HFFc6 (cell line): ENCODE measurements around the gene EEFSEC. TPM values are rescaled to one million over a fixed set of nuclear protein-coding genes. Genes with fewer than 3 reads are reported as not detected.

Source experiments
- DNase-seq: peaks from one replicate; pipeline ENCODE4 v3.0.0-alpha.2; 2018
- H3K27ac Mint-ChIP-seq: 2 replicates; pipeline ENCODE4 v1.8.0; 2020; ENCODE audit warnings: mild to moderate bottlenecking, mixed read lengths
- H3K27me3 Mint-ChIP-seq: 2 replicates; pipeline ENCODE4 v1.8.0; 2021; ENCODE audit warnings: mild to moderate bottlenecking, moderate library complexity, mixed read lengths; ENCODE audit not compliant: insufficient read depth
- H3K36me3 Mint-ChIP-seq: 2 replicates; pipeline ENCODE4 v1.8.0; 2021; ENCODE audit warnings: low read depth, mixed read lengths
- H3K4me1 Mint-ChIP-seq: 2 replicates; pipeline ENCODE4 v1.8.0; 2020; ENCODE audit warnings: low read depth, mixed read lengths
- H3K4me3 Mint-ChIP-seq: 2 replicates; pipeline ENCODE4 v1.8.0; 2020; ENCODE audit warnings: mild to moderate bottlenecking, moderate library complexity, mixed read lengths
- H3K9me3 Mint-ChIP-seq: 2 replicates; pipeline ENCODE4 v1.8.0; 2020; ENCODE audit warnings: mild to moderate bottlenecking, mixed read lengths
- total RNA-seq, 6 experiments: library from RNA; stranded (reverse); fragmentation: NEBNext Ultra II Directional; extraction: Animal tissue kit (Norgen Biotek cat#: 25700); gene quantifications; 2 replicates in 1 of 6; 3 replicates in 5 of 6; pipeline ENCODE4 v1.2.3, GENCODE V29; 2021
- TF ChIP-seq, protein P1 (sequence below): fragments of 200-600 bp; sonication (generic); IDR thresholded peaks from 2 replicates; pipeline ENCODE4 v1.5.0; 2021; ENCODE audit warnings: antibody characterized with exemption, mild to moderate bottlenecking

The EEFSEC gene
- total RNA-seq, 6 experiments from 2014 or later, result 8.2 to 11.6 (median 11.0) TPM

DNA sequence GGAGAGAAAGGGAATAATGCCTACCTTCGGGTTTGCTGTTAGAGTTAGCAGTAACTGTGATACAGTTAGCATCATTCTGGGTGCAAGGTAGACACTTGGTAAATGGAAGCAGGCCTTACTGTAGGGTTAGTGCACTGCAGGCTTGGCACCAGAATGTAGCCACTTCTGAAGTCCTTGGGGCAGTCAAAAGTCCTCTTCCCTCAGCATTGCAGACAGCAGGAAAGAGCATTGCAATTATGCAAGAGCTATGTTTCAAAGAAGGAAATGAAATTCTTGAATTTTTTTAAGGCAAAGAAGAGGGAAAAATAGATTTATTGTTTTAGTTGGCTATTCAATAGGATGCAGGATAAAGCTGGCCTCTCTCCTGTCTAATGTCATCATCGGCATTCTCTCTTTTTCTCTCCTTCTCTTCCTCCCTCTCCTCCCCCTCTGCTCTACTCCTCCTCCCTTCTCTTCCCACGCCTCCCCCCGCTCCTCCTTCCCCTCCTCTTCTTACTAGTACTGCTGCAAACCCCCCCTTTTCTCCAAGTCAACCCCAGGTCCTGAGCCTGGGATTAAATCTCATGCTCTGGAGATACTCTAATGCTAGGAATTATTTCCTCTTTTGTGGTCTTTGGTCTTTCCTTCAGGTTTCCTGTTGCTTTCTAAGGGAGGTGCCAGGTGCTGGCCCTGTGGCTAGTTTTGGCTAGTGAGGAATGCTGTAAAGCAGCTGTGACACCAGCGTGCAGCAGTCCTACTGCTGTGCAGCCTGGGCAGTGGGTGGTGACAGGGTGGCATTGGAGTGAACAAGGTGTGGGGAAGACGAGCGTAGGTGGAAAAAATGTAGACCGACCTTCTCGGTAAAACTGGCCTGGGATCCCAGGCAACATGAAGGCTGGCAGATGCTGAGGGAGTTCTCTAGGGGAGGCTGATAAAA, 21.7 kb downstream of the EEFSEC start:
- Mint-ChIP-seq H3K36me3 (no peaks in the 10 kb centered on the region), H3K4me3 (no peak overlapping the region), H3K9me3 (no peaks in the 10 kb centered on the region), H3K27me3 (no peaks in the 10 kb centered on the region), H3K27ac (no peak overlapping the region), H3K4me1 (peaks cover 21% of the 10 kb centered on the region)
- TF ChIP-seq, protein P1, sequence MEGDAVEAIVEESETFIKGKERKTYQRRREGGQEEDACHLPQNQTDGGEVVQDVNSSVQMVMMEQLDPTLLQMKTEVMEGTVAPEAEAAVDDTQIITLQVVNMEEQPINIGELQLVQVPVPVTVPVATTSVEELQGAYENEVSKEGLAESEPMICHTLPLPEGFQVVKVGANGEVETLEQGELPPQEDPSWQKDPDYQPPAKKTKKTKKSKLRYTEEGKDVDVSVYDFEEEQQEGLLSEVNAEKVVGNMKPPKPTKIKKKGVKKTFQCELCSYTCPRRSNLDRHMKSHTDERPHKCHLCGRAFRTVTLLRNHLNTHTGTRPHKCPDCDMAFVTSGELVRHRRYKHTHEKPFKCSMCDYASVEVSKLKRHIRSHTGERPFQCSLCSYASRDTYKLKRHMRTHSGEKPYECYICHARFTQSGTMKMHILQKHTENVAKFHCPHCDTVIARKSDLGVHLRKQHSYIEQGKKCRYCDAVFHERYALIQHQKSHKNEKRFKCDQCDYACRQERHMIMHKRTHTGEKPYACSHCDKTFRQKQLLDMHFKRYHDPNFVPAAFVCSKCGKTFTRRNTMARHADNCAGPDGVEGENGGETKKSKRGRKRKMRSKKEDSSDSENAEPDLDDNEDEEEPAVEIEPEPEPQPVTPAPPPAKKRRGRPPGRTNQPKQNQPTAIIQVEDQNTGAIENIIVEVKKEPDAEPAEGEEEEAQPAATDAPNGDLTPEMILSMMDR, result no peak
- DNase-seq, result no peak

DNA sequence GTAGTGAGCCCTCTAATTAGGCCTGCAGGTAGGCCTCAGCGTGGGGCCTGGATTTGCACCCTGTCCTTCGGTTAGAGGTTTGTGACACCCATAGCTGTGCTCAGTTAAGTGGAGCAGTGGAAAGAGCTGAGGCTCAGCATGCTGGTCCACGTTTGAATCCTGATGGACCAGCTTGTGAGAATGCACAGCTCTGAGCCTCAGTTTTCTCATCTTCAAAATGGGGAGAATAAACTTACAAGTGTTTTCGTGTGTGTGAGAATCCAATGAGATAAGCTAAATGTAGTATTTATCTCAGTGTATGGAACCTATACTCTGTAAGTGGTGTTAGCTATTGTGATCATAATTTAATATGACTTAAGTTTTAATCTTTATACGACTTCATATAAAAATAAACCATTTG, 22.5 kb downstream of the EEFSEC start:
- no peak overlapping the region for H3K27ac Mint-ChIP-seq
- no peak overlapping the region for H3K4me3 Mint-ChIP-seq
- TF ChIP-seq, protein P1, result no peak
- H3K27me3 Mint-ChIP-seq, result no peaks in the 10 kb centered on the region
- peaks cover 18% of the 10 kb centered on the region for H3K4me1 Mint-ChIP-seq
- H3K9me3 Mint-ChIP-seq, result no peaks in the 10 kb centered on the region
- DNase-seq, result no peak
- H3K36me3 Mint-ChIP-seq, result no peaks in the 10 kb centered on the region

DNA sequence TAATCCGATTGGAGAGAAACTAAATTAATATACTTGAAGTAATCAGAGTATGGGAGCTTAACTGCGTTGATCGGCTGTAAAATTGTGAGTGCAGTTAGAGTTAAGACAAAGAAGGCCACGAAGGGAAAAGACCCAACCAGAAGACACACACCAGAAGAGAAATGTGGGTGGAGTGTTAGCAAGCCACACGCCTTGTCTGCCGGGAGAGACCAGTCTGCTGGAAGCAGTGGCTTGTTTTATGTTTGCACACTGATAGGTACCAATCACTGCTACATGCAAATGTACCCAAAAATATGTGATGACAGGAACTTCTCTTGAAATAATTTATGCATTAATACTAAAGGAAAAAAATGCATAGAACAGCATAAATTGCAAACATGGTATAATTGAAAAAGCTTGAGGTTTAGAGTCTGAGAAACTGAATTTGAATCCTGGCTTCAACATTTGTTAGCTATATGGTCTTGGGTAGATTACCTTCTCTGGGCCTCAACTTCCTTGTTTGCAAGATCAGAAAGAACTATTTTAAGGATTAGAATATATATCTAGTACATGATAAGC, 23.1 kb downstream of the EEFSEC start:
- Mint-ChIP-seq H3K36me3 (no peaks in the 10 kb centered on the region), H3K27me3 (no peaks in the 10 kb centered on the region), H3K4me1 (peaks cover 12% of the 10 kb centered on the region; the same call in 1 of the 2 replicates), H3K9me3 (no peaks in the 10 kb centered on the region), H3K4me3 (no peak overlapping the region), H3K27ac (no peak overlapping the region)
- no peak for DNase-seq
- TF ChIP-seq, protein P1, result no peak

DNA sequence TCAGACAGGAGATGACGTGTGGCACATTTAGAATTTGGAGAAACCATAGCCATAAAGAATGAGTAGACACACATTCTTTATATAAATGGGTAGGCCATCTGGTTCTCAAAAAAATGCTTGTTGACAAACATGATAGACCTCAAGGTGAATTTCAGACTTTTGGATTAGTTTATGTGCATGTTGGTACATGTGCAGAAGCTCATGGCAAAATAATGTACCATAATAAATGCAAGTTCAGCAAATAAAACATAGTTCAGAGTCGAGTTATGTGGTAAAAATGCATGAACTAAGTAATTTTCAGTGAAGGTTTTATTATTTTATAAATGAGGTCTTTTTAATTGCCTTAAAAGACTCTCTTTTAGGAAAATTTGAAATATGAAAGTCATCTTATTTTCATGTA, 24.6 kb downstream of the EEFSEC start:
- no peak for DNase-seq
- no peaks in the 10 kb centered on the region for H3K9me3 Mint-ChIP-seq
- TF ChIP-seq, protein P1, result no peak

DNA sequence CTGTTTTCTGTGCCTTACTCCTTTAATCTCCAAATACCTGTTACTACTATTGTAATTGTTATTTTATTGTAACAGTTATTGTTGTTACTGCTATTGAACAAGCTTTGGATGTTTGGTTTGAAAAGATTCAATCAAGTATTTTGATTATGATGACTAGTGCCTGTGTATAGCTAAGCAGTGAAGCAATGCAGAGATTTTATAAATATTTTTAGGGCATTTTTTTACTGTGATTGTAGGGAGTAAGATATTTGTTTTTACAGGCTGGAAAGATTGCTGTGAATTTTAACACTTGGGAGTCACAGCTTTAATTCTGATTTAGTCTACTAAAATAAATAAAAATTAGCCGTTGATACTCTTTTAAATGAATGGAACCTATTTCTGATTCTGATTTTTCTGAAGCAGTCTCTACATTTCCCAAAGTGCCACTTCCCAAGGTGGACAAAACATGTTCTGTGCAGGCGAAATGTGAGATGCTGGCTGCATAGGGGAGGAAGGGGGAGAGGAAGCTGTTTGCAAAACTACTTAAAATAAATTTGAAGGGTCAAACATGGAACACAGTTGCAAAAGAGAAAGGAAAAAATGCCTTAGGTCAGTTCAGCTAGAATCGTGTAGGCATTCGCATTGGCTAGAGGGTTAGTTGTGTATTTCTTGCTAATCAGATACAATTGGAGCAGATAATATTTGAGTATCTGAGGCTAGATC, 25.7 kb downstream of the EEFSEC start:
- no peaks in the 10 kb centered on the region for H3K27me3 Mint-ChIP-seq
- H3K9me3 Mint-ChIP-seq, result no peaks in the 10 kb centered on the region
- peaks cover 12% of the 10 kb centered on the region; the same call in 1 of the 2 replicates for H3K4me1 Mint-ChIP-seq
- TF ChIP-seq, protein P1, result no peak
- no peaks in the 10 kb centered on the region for H3K36me3 Mint-ChIP-seq
- no peak overlapping the region for H3K4me3 Mint-ChIP-seq
- no peak for DNase-seq
- H3K27ac Mint-ChIP-seq, result no peak overlapping the region

More for the DNA sequence above, 24.6 kb downstream of the EEFSEC start:
- no peaks in the 10 kb centered on the region for H3K27me3 Mint-ChIP-seq
- no peak overlapping the region for H3K27ac Mint-ChIP-seq
- no peak overlapping the region; the same call in 1 of the 2 replicates for H3K4me3 Mint-ChIP-seq
- peaks cover 12% of the 10 kb centered on the region; the same call in 1 of the 2 replicates for H3K4me1 Mint-ChIP-seq
- H3K36me3 Mint-ChIP-seq, result no peaks in the 10 kb centered on the region
